ENCODE measurements around the gene CRYZ.
"Not testable (repeated sequence)": the region's sequence is repeated elsewhere in the genome, so short reads cannot be mapped to it uniquely, and the experiment has no call there.

Gene CRYZ, protein sequence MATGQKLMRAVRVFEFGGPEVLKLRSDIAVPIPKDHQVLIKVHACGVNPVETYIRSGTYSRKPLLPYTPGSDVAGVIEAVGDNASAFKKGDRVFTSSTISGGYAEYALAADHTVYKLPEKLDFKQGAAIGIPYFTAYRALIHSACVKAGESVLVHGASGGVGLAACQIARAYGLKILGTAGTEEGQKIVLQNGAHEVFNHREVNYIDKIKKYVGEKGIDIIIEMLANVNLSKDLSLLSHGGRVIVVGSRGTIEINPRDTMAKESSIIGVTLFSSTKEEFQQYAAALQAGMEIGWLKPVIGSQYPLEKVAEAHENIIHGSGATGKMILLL

DNA sequence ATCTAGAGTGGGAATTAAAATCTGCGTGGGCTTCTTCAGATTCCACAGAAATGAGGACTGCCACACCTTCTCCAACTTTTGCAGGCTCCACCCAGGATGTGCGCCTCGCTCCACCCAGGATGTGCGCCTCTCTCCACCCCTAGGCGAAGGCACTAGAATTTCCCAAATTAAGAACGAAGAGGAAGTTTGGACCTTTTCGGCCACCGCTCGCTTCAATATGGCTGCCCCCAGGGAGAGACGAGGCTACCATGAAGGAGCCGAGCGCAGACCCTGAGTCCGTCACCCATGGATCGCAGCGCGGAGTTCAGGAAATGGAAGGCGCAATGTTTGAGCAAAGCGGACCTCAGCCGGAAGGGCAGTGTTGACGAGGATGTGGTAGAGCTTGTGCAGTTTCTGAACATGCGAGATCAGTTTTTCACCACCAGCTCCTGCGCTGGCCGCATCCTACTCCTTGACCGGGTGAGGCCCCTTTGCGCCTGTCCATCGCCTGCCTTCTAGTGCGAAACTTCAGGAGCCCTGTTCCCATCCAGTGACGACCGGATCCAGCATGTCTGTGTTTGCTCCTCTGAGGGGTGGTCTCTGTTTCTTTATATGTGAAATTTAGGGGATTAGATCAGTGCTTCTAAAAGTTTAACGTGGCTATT, at the start of gene CRYZ, which contains the start of gene TYW3:
CRYZ (minus strand) TSS at position 91 of the 644 bp plus-strand sequence. CDS start 8,229 bp downstream, outside the sequence.
TYW3 (plus strand) TSS at position 193 of the 644 bp plus-strand sequence; CDS start at position 286, 93 bp downstream.
- DNase-seq: no peak

DNA sequence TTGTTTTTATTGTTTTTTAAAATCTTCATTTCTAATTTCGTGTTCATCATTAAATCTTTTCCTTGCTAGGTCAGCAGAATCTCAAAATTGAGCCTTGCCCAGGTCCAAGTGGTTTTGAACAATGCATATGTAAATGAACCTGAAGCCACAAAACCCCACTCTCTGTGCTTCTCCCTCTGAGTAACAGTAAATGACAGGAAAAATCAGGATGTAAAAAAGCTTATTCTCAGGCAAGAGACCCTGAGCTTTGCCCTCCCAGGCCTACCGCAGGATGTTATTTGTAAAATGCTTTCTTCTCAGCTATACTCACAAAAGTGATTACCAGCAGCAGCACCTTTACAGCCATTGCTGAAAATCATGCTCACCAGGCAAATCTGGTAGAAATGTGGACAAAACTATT, 47.7 kb upstream of the CRYZ start:
- no peak for DNase-seq

DNA sequence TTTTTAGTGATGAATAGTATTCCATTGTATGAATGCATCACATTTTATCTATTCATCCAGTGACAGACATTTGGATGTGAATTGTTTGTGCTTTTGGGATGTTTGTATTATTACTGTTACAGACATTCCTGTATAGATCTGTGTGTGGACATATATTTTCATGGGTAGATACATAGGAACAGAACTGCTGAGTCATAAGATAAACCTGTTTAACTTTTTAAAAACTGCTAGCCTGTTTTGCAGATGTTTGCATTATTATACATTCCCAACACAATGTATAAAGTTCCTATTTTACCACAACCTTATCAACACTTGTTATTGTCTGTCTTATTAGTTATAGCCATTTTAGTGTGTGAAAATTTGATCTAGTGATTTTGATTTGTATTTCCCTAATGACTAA, 46.9 kb upstream of the CRYZ start:
- DNase-seq: no peak

DNA sequence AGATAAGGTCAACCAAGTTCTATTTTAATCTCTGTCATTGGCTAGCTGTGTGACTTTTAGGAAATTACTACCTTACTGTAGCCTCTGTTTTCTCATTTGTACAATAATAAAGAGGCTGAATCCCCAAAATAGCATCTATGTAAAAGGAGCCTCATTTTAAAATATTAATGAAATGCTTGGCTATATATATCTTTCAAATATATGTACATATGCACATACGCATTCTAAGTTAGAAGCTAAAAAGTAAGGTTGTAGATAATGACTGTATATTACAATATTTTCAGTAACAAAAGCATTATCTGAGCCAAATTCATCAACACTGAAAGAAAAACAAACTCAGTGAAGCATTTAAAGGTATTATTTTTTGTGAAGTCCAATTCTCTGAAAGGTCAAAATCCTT, 44.7 kb upstream of the CRYZ start:
- DNase-seq: no peak

DNA sequence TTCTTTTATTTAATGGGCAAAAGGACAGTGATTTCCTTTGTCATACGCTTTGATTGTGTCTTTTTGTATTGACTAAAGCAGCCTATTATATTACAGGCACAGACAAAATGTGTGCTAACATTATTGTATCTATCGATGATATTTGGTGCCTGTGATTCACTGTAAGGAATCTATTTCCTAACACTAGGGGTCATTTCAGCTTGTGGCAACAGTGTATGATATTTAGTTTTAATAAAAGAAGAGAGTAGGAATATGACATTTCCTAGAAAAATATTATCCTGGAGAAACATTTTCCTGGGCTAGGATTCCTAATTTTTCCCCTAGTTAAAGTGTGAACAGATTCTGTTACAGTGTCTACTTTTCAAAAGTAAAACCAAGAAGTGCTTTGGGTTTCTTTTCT, 42.9 kb upstream of the CRYZ start:
- DNase-seq: no peak

DNA sequence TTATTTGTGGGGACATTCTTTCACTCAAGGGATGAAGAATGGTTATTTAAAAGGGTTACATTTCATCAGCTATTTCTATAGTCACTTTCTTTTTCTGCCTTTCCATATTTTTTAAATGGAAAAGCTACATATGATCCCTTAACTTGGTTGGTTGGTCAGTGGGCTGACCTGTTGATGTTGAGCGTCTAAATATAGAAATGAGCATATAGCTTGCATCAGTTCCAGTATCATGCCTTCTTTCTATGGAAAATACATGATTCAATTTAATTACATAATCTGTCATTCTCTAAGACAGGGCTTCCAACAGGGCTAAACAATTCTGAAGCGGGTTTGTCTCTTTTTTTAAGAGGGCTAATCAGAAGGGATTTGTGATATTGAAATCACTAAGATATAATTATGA, 40.7 kb upstream of the CRYZ start:
- no peak for DNase-seq

DNA sequence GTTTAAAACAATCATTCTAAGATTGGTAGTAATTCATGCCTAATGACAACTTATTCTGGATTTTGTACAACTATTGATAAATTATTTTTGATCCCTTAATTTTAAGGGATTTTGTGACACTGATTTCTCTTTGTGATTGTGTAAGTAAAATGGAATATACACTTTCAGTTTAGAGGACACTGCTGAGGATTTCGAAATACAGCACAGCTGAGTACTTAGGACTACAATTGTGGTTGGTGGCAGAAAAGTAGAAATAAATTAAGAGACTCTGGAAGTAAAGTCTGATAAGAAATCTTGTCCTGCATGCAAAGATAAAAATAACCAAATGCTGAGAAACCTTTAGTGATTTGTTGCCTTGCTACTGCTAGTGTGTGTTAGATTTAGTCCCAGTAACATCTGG, 40.1 kb upstream of the CRYZ start:
- DNase-seq: no peak

DNA sequence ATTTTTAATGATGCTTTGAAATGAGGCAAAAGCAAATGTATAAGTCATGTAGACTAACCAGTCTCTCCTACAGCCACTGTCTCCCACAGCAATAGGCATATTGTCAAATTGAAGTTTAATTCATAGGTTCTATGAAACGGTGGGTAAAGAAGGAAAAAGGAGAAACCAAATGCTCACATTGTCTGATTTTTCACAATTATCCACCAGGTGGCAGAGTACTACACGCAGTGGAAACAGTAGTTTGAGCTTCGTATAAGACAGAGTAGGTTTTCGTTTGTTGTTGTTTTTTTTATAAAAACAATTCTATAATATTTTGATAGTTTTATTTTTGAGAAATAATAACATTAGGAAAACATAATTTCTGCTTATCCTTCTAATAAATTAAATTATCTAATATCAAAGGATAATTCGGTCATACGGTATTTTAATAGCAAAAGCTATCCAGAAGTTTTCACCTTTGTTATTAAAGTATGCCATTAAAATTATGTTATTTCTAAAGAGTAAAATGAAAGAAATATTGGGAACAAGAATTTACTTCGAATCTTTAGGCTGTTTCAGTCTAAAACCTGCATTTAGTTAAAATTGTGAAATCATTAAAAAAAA, 39.2 kb upstream of the CRYZ start:
- DNase-seq: no peak

DNA sequence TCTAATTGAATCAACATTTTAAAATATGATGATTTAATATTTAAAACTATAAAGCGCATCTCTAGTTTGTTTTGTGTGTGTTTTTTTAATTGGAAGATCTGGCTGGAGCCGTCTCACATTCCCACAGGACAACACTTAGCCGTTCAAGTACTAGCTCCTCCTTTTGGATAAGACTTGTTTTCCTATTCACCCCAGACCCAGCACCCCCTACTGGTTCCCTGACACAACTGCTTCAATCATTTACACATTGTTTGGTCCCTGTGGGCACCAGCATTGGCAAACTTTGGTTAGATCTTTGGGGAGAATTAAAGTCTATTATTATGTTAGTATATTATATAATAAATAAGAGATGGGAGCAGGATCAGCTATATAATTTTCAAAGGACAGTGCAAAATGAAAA, 34.6 kb upstream of the CRYZ start:
- no peak for DNase-seq

DNA sequence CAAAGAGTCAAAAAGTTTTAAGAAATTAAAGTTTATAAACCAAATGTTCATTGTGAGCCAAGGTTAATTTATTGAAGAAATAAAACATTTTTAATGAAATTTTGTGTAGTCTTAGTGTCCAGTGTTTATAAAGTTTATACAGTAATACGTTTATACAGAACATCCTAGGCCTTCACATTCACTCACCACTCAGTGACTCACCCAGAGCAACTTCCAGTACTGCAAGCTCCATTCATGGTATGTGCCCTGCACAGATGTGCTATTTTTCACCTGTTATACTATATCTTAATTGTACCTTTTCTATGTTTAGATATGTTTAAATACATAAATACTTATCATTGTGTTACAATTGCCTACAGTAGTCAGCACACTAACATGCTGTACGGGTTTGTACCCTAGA, 33.7 kb upstream of the CRYZ start:
- DNase-seq: no peak

DNA sequence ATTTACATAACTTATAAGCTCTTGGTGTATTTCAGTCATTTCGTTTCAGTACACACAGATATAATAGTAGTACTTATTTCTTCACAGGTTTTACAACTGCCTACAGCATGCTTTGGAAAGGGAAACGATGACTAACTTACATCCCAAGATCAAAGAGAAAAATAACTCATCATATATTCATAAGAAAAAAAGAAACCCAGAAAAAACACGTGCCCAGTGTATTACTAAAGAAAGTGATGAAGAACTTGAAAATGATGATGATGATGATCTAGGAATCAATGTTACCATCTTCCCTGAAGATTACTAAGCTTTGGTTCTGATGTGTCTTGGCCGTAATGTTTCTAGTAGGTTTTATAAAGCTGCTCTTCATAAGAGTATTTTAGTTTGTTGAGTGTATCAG, 31.0 kb upstream of the CRYZ start:
- DNase-seq: no peak

DNA sequence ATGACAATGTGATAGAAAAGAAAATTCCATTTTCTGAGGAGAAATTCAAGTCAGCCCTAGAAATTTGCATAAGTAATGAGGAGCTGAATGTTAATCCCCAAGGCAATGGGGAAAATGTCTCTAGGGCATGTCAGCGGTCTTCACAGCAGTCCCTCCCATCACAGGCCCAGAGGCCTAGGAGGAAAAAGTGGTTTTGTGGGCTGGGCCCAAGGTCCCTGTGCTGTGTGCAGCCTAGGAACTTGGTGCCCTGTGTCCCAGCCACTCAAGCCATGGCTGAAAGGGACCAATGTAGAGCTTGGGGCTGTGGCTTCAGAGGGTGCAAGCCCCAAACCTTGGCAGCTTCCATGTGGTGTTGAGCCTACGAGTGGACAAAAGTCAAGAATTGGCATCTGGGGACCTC, 23.8 kb upstream of the CRYZ start:
- not testable (repeated sequence) for DNase-seq

DNA sequence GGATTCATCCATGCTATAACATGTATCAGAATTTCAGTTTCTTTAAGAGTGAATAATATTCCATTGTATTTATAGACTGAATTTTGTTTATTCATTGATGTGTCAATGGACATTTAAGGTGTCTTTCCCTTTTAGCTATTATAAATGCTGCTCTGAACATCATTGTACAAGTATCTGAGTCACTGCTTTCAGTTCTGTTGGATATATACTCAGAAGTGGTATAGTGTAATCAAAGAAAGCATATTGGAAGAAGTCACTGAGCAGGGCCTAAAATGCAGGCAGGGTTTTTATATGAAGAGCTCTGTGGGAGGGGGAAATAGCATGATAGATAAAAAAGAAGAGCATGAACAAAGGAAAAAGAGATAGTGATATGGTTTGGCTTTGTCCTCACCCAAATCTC, 22.6 kb upstream of the CRYZ start:
- DNase-seq: no peak

DNA sequence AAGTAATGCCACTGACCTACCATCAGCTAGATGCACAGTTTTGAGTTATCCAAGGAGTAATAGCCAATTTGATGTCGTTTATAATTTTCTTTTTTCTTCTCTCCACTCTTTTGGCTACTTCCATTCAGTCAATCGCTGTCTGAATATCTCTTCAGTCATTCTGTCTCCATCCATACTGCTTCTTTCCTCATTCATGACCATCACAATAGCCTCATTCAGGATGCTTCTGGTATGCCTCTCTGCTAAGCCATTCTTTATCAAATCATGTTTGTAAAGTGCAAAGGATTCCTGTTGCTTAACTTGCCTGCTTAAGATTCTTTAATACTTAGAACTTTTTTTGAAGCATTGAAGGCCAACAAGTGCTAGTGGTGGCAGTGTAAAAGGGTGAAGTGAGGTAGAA, 20.3 kb upstream of the CRYZ start:
- no peak for DNase-seq

DNA sequence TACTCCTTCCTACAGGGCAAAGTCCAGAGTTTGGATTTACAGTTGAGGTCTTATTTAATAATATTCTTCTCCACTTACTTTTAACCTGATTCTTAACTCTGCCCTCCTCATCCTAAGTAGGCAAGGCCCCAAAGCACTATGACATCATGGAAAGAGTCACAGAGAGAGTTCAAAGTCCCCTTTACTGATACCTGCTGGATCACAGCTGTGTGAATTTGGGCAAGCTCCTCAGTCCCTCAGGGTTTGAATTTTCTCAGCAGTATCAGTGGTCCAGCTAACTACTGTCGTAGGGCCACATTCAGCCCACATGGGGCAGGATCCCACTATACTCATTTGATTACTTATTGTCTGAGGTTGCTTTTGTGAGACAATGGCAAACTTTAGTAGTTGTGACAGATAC, 16.1 kb upstream of the CRYZ start:
- no peak for DNase-seq

DNA sequence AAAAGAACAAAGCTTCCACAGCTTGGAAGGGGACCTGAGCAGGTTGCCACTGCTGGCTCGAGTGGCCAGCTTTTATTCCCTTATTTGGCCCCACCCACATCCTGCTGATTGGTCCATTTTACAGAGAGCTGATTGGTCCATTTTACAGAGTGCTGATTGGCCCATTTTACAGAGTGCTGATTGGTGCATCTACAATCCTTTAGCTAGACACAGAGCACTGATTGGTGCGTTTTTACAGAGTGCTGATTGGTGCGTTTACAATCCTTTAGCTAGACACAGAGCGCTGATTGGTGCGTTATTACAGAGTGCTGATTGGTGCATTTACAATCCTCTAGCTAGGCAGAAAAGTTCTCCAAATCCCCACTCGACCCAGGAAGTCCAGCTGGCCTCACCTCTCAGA, 12.4 kb upstream of the CRYZ start:
- not testable (repeated sequence) for DNase-seq

DNA sequence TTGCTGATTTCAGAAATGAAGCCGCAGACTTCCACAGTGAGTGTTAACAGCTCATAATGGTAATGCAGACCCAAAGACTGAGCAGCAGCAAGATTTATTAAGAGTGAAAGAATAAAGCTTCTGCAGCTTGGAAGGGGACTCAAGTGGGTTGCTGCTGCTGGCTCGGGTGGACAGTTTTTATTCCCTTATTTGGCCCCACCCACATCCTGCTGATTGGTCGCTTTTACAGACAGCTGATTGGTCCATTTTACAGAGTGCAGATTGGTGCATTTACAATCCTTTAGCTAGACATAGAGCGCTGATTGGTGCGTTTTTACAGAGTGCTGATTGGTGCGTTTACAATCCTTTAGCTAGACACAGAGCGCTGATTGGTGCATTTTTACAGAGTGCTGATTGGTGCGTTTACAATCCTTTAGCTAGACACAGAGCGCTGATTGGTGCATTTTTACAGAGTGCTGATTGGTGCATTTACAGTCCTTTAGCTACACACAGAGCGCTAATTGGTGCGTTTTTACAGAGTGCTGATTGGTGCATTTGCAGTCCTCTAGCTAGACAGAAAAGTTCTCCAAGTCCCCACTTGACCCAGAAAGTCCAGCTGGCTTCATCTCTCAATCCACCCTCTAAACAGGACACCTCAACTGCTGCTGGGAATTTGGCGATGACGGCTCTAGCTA, 7.6 kb upstream of the CRYZ start:
- not testable (repeated sequence) for DNase-seq

DNA sequence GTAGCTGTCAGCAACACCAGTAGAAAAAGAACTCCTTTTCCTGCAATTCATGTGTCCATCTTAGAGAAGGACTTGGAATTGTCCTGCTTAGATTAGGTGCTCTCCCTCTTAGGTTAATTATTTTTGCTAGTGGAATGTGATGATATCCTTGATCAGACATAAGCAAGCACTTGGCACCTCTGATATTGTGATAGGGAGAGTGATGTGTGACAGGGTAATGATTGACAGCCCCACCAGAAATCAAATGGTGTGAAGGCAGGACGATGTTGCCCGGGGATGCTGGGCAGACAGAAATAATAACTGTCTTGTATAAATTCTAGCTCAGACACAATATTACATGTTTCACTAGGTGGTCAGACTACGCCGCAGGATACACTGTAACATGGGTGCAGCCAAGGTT, 4.5 kb upstream of the CRYZ start:
- DNase-seq: no peak

DNA sequence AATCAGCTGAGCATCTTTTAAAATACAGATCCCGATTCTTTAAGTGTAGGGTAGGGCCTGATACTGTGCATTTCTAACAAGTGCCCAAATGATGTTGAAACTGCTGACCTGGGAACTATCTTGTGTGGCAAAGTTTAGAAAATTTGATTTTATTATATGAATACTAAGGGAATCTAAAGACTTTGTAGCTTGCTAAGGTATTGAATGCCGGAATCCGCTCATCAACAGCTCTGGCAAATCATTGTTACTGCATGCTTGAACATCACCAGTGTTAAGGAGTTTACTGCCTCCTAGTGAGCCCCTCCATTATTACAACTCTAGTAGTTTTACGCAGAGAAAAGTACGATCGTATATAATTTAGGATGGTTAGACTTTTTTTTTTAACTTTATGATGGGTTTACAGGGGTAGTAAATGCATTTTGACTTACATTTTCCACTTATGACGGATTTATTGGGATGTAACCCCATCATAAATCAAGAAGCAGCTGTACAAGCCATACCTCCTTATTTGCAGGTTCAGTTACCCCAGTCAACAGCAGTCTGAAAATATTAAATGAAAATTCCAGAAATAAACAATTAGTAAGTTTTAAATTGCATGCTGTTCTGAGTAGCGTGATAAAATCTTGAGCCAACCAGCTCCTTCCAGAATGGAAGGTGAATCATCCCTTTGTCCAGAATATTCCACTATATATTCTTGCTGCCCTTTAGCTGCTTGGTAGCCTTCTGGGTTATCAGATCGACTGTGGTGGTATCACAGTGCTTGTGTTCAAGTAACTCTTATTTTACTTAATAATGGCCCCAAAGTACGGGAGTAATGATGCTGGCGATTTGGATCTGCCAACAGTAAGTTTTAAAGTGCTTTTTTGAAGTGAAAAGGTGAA, 994 bp upstream of the CRYZ start:
- no peak for DNase-seq

DNA sequence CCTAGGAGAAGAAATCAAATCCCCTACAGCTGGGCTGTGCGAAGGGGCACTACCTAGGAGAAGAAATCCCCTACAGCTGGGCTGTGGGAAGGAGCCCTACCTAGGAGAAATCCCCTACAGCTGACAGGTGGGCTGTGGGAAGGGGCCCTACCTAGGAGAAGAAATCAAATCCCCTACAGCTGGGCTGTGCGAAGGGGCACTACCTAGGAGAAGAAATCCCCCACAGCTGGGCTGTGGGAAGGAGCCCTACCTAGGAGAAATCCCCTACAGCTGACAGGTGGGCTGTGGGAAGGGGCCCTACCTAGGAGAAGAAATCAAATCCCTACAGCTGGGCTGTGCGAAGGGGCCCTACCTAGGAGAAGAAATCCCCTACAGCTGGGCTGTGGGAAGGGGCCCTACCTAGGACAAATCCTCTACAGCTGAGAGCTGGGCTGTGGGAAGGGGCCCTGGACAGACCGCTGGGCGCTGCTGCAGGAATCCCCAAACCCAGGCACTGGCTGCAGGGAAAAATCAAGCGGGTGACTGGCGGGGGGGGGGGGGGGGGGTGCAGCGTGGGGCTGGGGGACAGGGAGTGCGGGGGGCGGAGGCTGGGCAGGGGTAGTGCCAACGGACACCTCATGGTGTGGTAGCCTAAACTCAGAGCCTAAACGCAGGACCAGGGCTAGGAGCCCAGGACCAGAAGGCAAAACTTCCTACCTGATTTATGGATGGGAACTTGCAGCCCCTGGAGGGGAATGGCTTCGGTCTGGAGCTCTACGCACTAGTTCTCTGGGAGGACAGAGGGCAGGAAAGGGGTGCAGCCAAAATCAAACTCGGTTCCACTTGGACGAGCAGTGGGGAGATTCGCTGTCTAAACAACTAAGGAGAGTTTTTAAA, 541 bp downstream of the CRYZ start:
- not testable (repeated sequence) for DNase-seq

DNA sequence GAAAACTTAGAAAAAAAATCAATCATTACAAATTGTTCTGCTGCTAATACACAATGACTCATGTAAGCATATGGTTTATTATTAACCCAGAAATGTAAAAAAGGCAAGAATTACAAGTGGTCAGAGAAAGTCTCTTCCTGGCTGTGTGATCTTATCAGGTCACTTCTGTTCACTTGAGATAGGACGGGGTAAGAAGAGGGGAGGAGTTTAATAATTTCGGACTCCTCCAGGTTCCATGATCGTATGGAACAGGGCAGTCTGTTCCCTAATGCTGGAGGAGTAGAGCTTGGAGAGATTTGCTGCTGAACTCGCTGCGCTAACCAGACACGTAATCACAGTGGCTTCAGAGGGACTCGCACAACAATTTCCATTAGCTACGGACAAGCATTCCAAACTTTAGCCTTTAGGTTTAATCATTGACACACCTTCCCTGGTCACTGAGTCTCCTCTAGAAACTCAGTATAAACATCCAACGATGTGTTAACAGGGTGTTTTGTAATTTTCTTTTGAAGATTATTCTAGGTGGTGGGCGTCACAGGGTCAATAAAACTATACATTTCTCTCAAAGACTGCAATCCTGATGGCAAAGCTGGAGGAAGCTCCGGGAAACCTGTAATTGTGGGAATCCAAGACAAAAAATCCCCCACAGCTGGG, 1.3 kb downstream of the CRYZ start:
- DNase-seq: no peak

Measured in cortex of kidney (tissue), 1 donor.